GM18526 (cell line): ENCODE data around the gene MACROD2.

Experiments used
- POLR2A ChIP-seq: IDR thresholded peaks from 3 replicates; pipeline ENCODE4 v1.6.1; 2011; ENCODE audit not compliant: insufficient read length; ENCODE audit errors: extremely low read depth

Gene MACROD2

GRCh38 chr20:15362849-15363248, 1367.5 kb downstream of the MACROD2 start:
- TF ChIP-seq POLR2A, result no peak

GRCh38 chr20:15364781-15365180, 1369.5 kb downstream of the MACROD2 start:
- TF ChIP-seq POLR2A, result no peak

GRCh38 chr20:15370370-15370769, 1375.1 kb downstream of the MACROD2 start:
- no peak for TF ChIP-seq POLR2A

GRCh38 chr20:15374682-15375081, 1379.4 kb downstream of the MACROD2 start:
- no peak for TF ChIP-seq POLR2A

- TF ChIP-seq POLR2A, result no peak
Observed at GRCh38 chr20:15375836-15376235, 1380.5 kb downstream of the MACROD2 start.

- no peak for TF ChIP-seq POLR2A
Observed at GRCh38 chr20:15378151-15378550, 1382.8 kb downstream of the MACROD2 start.

- TF ChIP-seq POLR2A, result no peak
Observed at GRCh38 chr20:15379681-15380296, 1384.5 kb downstream of the MACROD2 start.

GRCh38 chr20:15380770-15381169, 1385.5 kb downstream of the MACROD2 start:
- TF ChIP-seq POLR2A, result no peak

- TF ChIP-seq POLR2A, result no peak
Observed at GRCh38 chr20:15387228-15387627, 1391.9 kb downstream of the MACROD2 start.

- no peak for TF ChIP-seq POLR2A
Observed at GRCh38 chr20:15395457-15395856, 1400.1 kb downstream of the MACROD2 start.

- no peak for TF ChIP-seq POLR2A
Observed at GRCh38 chr20:15396026-15396425, 1400.7 kb downstream of the MACROD2 start.

- no peak for TF ChIP-seq POLR2A
Observed at GRCh38 chr20:15396900-15397299, 1401.6 kb downstream of the MACROD2 start.

GRCh38 chr20:15399781-15400180, 1404.5 kb downstream of the MACROD2 start:
- TF ChIP-seq POLR2A, result no peak

- no peak for TF ChIP-seq POLR2A
Observed at GRCh38 chr20:15406072-15406471, 1410.8 kb downstream of the MACROD2 start.

- TF ChIP-seq POLR2A, result no peak
Observed at GRCh38 chr20:15411781-15412180, 1416.5 kb downstream of the MACROD2 start.

- no peak for TF ChIP-seq POLR2A
Observed at GRCh38 chr20:15415908-15416307, 1420.6 kb downstream of the MACROD2 start.

- no peak for TF ChIP-seq POLR2A
Observed at GRCh38 chr20:15419856-15420255, 1424.5 kb downstream of the MACROD2 start.
